Keratinocyte (primary cell): ENCODE results near the gene PRKAR1B.

Source experiments
- CTCF ChIP-seq, 3 experiments: IDR thresholded peaks in 1 of 3; conservative IDR thresholded peaks in 1 of 3; optimal IDR thresholded peaks in 1 of 3; 2 replicates in 2 of 3; 3 replicates in 1 of 3; pipeline versions ENCODE3 to v1.5.1; 2011; ENCODE audit warnings: low read length in 3 of 3, mild to moderate bottlenecking in 3 of 3, moderate library complexity in 2 of 3, control low read depth in 1 of 3, inconsistent platforms in 1 of 3; ENCODE audit not compliant: insufficient read depth in 2 of 3; ENCODE audit errors: extremely low read depth in 1 of 3
- EZH2 ChIP-seq: IDR thresholded peaks from one replicate; pipeline ENCODE4 v1.6.1; 2012; ENCODE audit warnings: inconsistent platforms, mild to moderate bottlenecking, low read length, moderate library complexity

- TF ChIP-seq EZH2 (no peak), CTCF (optimal IDR thresholded peaks at IDR 0.05 in 1 of 3, IDR thresholded peaks at IDR 0.05 in 1 of 3, conservative IDR thresholded peaks at IDR 0.05 in 1 of 3; ENCODE audit: extremely low read depth in 1 of 3, insufficient read depth in 2 of 3, low read length in 3 of 3) (no peak)
These were observed 95.8 kb downstream of the PRKAR1B start for GRCh38 chr7:631291-631711.
